Activated gamma-delta T cell (primary cell): ENCODE measurements around the gene TAX1BP1.

Experiments
- DNase-seq: peaks from one replicate; lab custom pipeline; 2025; lab: John Stamatoyannopoulos, UW

TAX1BP1 gene

GRCh38 chr7:27781188-27781587 lies 41.2 kb downstream of the TAX1BP1 start:
- no peak for DNase-seq

- no peak for DNase-seq
Observed at GRCh38 chr7:27782849-27783248, 42.9 kb downstream of the TAX1BP1 start.

DNA sequence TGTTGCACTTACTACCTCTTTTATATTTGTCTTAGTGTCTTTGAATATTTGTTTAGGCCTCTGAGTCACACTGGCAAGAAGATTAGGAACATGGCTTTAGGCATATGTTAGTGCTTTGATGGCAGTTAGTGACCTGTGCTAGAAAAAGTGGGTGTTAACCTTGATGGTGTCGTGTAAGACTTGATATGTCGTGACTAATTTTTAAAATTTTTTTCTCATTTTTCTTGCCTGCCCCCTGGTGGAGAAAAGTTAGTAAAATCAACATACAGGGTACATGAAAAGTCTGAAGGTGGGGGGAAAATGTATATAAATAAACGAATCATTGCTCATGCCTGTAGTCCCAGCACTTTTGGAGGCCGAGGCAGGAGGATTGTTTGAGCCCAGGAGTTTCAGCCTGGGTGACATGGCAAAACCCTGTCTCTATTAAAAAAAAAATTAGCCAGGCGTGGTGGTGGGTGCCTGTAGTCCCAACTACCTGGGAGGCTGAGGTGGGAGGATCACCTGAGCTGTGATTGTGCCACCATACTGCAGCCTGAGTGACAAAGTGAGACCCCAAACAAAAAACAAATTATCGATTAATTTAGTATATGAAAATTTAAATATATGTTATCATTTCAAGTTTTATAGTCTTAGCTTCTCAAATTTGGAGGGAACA lies 44.6 kb downstream of the TAX1BP1 start:
- DNase-seq, result no peak

DNA sequence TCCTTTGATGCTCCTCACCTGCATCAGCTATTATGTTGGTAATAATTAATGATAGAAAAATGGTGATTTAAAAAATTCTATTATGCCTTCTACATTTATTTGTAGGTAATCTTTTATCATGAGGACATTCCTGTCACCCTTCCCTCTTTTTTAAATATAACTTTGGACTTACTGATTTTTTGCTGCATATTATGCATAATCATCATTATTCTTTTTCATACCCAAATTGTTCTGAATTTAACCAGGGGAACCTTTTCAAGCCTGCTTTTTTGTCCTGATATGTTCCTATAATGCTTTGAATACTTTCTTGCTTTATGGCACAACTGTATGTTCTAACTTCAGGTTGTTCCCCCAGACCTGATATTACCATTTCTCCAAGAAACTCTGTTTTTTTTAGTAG lies 48.5 kb downstream of the TAX1BP1 start:
- DNase-seq, result no peak

DNA sequence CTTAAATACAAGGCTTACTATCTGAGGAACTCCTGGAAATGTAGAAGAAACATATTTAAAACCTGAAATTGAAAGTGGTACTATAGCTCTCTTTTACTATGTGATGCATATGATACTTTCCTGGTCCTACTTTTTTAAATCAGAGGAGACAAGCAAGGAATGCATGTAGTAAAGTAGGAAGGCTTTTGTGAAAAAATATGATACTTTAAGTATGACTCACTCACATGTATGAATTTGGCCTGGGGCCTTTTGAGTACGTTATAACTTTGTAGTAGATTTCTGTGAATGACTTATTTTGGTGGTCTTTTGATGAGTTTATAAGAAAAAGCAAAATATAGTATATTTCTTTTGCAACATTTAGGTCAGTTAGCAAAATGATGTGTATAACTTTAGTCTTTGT lies 53.8 kb downstream of the TAX1BP1 start:
- DNase-seq, result no peak

- no peak for DNase-seq
Observed at GRCh38 chr7:27795977-27796376, 56.0 kb downstream of the TAX1BP1 start.

- no peak for DNase-seq
Observed at GRCh38 chr7:27799212-27799611, 59.2 kb downstream of the TAX1BP1 start.

DNA sequence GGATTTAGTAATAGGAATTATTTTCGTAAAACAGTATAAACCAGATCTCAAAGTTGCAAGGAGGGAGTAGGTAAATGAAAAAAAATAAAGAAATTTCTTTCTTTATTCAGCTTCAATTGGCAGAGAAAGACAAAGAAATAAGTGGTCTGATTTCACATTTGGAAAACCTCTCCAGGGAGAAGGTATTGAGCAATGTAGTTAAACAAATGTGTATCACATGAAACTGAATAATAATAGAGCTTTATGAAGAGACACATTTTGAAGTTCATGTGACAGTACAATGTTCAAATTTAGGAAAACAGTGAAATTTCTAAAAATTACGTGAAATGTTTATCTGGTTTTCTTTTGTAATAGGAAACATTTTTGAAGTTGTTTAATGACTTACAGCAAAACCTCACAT lies 63.0 kb downstream of the TAX1BP1 start:
- no peak for DNase-seq

DNA sequence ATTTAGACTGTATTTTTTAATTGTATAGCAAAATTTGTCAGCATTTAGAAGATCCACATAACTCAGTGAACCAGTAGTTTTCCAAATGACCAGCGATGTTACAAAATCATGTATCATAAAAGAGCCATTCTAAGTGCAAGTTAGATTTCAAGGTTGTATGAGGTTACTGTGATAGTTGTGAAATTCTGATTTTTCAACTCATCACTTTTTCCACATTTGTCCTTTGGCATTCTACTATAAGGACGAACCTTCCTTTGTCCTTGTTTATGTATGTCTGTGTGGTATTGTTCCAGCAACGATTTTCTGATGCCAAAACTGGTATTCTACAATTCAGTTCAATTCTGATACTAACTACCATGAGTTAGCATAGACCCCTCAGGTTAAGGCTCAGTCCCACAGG lies 64.2 kb downstream of the TAX1BP1 start:
- no peak for DNase-seq

DNA sequence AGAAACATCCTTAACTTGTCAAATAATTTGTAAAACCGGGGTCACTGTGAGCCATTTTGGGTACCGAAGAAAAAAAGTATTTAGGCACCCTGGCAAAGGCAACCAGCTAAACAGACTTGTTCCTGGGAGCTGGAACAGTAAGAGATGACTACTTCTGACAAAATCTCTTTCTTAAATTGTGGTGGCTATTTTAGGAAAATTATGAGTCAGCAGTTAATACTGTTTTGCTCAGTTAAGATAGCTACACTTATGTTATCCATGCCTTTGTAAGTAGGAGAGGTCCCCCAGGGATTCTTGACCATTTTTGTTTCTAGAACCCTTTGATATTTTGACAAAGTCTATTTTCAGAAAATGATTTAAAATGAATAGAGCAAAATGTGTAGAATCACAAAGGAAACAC lies 68.7 kb downstream of the TAX1BP1 start:
- no peak for DNase-seq

DNA sequence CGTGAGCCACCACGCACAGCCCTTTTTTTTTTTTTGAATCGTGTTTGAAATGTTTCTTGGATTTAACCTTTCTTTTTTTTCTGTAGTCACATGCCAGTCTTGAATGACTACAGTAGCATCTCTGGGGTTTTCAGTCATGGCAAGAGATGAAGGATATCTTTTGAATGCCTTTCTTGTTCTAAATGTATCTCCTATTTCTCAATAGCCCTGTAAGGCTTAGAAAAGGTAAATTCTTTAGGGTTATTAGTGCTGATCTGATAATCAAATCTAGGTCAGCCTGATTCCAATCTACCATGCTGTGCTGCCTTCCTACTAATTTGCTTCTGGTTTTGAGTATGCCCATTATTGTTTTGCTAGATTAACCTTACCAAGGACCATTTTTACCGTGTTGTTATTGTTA lies 70.2 kb downstream of the TAX1BP1 start:
- no peak for DNase-seq

GRCh38 chr7:27812706-27813105 lies 72.7 kb downstream of the TAX1BP1 start:
- DNase-seq, result no peak

- no peak for DNase-seq
Observed at GRCh38 chr7:27822245-27822644, 82.3 kb downstream of the TAX1BP1 start.

DNA sequence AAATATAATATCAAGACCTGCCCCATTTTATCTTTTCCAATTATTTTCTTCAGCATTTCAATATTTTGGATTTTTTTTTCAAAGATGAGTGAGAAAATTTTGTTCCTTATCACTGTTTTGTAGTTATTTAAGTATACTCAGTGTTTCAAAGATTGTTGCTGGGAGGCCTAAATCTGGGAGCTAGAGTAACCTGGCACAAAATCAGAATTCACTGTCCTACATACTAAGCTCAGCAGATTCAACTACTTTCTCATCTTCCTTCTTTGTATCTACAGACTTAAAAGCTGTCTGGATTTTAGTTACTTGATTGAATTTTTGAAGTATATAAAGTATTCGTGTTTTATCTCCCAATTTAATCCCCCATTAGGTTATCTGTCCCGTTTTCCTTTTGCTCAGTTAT lies 85.9 kb downstream of the TAX1BP1 start:
- no peak for DNase-seq

- DNase-seq, result no peak
Observed at GRCh38 chr7:27826357-27826756, 86.4 kb downstream of the TAX1BP1 start.

DNA sequence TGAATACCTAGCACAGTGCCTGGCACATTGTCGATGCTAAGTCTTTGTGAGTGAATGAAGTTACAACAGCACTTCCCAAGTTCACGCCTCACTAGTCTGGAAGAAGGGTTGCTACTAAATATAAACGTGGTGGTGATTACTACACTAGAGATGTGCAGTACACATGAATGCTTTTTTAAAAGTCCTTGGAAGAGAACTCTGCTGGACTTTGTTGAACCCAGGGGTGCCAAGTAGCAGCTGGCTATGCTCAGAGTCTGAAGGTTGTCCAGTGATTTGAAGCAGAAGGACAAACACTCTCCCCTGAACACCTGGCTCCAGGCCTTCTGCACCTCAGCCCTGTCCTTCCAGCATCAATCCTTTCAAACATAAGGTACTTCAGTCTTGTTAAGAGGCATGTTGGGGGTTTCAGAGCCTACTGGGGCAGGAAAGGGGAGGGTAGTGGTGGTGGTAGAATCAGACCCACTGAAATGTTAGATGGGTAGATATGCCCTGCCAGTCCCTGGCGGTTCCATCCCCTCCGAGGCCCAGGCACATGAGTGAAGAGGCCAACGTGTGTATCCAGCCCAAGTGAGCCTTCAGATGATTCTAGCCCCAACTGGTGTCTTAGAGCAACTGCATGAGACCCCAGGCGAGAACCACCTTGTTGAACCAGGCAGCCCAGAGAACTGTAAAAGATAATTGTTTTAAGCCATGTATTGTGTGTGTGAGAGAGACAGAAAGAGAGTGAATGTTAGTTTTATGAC lies 94.4 kb downstream of the TAX1BP1 start:
- DNase-seq, result no peak

DNA sequence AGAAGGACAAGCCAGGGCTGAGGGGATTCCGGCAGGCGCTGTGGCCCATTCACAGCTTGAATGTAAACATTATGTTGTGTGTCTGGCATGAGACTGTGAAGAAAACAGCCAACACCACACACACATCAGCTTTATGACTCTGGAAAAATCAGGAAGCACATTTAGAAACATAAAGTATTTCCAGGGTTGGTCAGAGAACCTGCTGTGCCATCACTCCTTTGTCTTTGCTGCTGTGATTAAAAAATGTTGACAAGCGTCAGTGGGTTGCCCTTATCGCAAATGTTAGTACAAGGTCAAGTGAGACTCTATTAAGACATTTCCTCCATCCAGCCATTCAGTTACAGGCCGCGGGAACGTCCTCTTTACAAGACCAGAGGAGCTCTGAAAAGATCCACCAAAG lies 95.4 kb downstream of the TAX1BP1 start:
- no peak for DNase-seq

DNA sequence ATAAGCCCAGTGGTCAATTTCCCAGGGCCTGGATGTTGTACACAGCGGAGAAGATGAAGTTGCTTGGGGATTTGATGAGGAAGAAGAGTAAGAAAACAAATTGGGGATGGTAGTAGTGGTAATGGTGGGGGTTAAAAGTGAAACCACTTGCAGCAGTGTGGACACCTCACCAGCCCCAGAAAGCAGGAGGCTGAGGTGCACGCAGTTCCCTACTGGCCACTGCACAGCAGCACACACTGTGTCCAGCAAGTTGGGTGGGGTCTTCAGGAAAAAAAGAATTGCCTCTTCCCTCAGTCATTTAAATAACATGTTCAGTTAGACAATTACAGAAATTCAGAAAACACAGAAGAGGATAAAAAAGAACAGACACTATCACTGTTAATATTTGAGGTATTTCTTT lies 96.6 kb downstream of the TAX1BP1 start:
- DNase-seq, result no peak

DNA sequence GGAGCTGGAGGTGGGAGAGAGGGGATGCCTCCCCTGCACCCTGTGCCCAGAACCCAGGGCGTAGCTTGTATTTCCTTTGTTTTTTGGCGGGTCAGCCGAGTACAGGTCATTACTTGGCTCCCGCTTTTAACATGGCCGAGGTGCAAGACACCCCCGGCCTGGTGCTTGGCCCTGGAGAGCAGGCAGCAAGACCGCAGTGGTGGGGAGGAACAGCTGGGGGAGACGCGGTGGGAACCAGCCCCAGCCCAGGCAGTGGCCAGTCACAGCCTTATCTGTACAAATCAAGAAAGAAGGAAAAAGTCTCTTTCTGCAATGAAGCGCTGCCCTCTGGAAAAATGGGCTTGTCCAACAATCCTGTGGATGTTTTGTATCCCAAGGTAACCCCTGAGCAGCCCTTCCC lies 99.1 kb downstream of the TAX1BP1 start:
- DNase-seq, result no peak

DNA sequence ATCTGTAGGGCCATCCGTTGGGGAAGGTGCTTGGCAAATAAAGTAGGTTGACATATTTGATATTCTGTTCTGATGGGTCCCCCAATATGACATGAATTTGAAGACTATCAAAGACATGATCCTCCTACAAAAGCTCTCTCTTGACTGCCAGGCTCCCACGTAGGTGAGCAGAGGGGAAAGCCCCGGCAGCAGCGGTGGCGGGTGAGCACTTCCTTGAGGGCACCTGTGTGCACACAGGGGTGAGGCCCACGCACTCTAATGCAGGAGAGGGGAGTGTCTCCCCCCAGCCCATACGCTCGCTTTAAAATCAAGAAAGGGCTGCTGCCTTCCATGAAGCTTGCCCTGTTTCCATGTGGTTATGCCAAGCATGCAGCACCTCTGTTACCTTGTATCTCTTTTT lies 100.4 kb downstream of the TAX1BP1 start:
- DNase-seq, result no peak

DNA sequence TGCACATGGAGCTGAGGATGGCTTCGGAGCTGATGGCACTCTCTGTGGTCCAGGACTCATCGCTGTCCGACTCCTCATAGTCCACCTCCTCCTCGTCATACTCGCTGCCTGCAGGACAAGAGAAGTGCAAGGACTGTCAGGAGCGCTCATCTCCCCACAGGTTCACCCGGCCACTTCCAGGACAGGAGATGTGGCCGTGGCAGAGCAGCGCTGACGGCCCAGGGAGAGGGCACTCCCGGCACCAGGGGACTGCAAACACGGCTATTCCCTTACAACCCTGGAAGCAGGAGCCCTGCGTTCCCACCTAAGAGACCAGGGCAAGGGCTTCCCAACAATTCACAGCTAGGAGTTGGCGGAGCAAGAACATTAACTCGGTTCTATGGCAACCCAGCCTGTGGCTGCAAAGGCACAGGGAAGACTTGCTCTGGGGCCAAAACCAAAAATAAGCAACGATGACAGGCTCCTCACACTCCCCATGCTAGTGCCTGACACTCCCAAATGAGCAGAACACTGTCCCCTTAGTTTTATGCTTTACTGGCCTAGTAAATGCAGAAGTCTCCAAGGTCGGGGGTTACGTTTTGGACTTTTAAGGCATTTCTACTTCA lies 100.9 kb downstream of the TAX1BP1 start:
- DNase-seq, result no peak

DNA sequence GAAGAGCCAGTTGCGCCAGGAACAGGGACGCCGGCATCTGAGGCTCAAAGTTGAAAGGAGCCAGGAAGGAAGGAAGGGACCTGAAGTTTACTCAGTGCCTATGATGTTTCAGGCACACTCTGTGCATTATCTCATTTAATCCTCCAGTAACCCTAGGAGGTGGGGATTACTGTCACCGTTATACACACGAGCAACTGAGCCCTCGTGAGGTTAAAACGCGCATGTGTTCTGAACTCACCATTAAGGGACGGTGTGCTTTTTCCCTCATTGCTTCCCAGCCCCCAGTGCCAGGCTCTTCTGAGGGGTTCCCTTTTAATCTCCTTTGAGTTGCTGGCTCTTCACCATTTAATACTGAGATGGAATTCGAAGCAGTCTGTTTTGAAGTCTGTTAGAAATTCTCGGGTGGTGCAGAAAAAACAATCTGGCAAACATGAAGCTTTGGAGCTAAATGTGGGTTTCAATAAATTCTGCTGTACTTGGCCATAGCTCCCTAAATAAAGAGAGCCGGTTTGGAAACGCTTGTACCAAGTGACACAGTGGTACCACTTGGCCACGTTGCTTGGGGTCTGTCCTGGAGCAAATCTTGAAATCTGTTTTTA lies 102.2 kb downstream of the TAX1BP1 start:
- DNase-seq, result no peak

DNA sequence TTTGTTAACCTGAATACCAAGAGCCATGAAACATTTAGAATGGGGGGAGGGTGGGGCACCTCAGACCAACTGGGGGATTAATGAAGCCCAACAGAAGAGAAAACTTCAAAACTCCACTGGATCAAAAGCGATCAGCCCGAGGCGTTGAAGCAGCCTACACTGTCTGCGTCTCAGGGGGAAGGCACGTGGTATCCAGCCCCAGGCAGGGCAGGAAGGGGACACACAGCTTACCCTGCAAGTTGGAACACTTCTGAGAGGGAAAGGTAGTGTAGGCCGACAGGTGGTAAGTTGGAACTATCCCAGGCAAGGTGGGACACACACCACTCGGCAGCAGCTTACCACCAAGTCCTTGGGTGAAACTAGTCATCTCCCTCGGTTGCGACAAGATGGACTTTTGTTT lies 102.9 kb downstream of the TAX1BP1 start:
- no peak for DNase-seq
